Left hindlimb (tissue), 1 donor: ENCODE results near the gene ARHGEF17.

Experiments
- DNase-seq: peaks from one replicate; pipeline ENCODE4 v3.0.0-alpha.2; 2018

ARHGEF17 gene

GRCh38 chr11:73315293-73316020 lies 7.4 kb downstream of the ARHGEF17 start:
- no peak for DNase-seq

DNA sequence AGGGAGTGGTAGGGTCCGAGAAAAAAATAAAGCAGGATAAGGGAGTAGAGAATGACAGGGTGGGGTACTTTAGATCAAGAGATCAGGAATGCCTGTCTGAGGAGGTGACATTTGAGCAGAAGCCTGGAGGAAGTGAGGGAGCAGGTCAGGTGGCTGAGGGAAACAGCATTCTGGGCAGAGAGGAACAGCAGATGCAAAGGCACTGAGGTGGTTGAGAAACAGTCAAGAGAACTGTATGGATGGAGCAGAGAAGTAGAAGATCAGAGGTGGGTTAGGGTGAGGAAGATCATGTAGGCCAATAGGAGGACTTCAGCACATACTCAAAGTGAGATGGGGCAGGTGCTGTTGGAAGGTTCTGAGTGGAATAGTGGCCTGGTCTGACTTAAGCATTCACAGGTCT lies 8.3 kb downstream of the ARHGEF17 start:
- no peak for DNase-seq

DNA sequence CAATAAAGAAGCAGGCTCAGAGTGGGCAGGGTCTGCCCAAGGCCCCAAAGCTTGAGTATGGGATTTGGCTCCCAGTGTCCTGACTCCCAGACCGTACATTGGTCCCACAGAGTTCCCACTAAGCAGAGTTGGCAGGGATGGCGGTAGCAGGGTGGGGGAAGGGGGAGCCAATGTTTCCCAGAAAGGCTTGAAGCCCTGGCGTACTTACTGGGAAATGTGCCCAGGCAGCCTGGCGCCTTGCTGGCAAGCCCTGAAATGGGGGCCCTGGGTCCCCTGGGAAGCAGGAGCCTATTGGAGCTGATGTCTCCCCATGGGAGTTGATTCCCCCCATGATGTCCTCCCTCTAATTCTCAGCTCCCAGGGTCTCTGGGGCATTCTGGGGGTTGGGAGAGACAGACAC lies 9.3 kb downstream of the ARHGEF17 start:
- no peak for DNase-seq

DNA sequence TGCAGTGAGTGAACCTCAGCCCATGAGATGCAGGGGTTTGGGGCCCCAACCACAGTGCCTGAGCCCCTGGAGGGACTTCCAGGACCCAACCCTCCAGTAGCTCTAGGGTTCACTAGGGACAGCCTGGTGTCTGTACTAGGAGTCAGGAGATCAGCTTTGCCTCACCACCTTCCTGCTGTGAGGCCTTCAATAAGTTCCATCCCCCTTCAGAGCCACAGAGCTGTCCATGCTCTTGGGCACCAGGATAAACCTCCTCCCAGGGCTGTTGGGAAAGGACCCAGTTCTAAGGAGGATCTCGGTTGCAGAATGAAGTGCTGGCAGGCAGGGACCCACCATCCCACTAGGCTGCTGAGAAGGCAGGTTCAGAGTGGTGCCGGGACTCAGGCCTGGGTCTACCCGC lies 9.7 kb downstream of the ARHGEF17 start:
- DNase-seq: no peak

- DNase-seq: no peak
These were observed 10.5 kb downstream of the ARHGEF17 start for GRCh38 chr11:73318501-73319011.

DNA sequence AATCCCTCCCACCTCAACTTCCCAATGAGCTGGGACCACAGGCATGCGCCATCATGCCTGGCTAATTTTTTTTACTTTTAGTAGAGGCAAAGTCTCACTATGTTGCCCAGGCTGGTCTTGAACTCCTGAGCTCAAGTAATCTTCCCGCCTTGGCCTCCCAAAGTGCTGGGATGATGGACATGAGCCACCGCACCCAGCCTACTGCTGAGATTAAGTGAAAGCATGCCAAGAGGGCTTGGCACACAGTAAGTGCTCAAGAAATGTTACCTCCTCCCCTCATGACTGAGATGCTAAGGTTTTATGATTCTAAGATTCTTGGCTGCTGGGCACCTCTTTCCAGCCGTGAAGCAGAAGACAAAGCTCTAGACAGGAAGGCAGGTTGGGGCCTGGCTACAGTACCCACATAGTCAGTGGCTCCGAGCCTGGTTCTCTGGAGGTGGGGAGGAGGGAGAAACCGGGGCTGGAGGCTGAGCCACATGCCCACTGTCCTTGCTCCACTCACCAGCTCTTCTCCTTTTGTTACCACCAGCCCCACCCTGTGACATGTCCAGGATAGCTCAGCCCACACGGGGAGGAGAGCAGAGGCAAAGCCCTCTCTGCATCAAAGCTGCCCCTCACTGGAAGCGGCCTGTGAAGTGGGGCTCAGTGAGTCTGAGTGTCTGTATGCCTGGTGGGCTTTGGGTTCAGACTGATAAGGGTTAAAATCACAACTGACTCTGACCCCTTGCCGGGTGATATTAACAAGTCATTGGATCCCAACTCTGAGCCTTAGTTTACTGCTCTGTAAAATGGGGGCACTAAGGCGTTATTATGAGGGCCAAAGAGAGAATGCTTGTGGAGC lies 12.9 kb downstream of the ARHGEF17 start:
- peak; percentile 38 for DNase-seq

- peak; percentile 67 for DNase-seq
These were observed 13.7 kb downstream of the ARHGEF17 start for GRCh38 chr11:73321604-73322381.

DNA sequence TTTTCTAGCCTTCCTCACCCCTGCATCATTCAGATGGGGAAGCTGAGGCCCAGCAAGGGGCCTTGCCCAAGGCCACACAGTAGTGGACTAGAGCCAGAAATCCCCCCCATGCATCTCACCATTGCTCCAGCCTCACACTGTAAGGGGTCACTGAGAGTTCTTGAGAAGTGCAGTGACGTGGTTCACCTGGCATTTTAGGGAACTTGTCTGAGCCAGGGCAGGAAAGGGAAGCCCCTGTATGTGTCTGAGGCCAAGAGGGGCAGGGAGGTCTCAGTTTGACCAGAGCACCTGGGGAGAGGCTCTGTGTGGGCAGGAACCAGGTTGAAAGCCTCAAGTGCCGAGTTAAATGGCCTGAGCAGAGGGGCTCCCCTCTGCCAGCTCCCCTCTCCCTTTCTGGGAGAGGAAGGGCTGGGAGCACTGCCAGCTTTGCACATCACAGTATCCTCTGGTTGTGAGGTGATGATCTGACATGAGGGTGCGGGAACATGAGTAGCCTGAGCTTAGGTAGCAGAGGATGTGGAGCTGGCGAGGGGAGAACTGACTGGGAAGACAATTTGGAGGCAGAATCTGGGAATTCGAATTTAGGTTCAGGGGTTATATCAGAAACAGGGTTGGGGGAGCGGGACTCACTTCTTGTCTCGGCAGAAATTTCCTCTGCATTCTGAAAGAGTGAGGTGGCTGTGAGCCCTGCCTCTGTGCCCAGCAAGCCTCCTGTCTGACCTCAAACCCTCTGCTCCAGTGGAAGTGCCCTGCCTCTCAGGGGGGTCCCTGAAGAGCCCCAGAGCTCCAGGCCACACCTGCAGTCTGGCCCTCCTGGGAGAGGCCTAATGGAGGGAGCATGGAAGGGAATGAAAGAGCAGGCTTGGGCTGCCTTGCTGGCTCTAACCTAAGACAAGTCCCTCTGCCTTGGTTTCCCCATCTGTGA lies 14.6 kb downstream of the ARHGEF17 start:
- DNase-seq: no peak

- peak; percentile 91 for DNase-seq
These were observed 15.4 kb downstream of the ARHGEF17 start for GRCh38 chr11:73323464-73323863.

DNA sequence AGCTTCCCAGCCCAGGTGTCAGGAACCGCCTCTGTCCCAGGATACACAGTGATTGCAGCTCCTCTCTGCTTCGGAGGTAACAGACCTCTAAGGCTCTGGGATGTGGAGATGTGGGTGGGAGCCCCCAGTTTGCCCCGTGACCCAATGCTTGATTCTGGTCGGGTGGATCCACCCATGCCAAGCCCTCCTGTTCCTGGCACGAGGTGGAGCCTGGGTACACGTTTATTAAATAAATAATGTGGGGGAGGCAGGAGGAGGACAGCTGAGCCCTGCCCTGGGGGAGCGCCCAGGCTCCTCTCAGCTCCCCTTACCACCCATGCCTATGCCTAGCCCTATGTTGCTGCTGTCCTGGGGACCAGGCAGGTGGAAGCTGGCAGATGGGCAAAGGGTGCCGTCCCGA lies 16.0 kb downstream of the ARHGEF17 start:
- DNase-seq: no peak

DNA sequence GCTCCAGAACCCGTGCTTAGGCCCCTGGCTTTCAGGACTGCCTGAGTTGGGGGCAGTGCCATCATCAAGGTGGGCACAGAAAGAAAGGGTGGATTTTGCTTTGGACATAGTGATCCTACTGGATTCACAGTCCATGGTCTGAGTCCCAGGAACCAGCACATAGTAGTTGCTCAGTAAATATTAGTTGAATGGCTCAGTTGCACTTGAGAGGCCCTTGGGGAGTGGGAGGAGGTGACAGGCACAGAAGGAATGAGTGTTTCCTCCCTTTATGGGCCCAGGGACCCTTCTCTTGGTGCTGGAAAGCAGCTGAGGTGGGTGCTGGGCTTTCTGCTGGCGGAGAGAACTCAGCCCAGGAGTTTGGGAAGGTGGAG lies 16.6 kb downstream of the ARHGEF17 start:
- no peak for DNase-seq

DNA sequence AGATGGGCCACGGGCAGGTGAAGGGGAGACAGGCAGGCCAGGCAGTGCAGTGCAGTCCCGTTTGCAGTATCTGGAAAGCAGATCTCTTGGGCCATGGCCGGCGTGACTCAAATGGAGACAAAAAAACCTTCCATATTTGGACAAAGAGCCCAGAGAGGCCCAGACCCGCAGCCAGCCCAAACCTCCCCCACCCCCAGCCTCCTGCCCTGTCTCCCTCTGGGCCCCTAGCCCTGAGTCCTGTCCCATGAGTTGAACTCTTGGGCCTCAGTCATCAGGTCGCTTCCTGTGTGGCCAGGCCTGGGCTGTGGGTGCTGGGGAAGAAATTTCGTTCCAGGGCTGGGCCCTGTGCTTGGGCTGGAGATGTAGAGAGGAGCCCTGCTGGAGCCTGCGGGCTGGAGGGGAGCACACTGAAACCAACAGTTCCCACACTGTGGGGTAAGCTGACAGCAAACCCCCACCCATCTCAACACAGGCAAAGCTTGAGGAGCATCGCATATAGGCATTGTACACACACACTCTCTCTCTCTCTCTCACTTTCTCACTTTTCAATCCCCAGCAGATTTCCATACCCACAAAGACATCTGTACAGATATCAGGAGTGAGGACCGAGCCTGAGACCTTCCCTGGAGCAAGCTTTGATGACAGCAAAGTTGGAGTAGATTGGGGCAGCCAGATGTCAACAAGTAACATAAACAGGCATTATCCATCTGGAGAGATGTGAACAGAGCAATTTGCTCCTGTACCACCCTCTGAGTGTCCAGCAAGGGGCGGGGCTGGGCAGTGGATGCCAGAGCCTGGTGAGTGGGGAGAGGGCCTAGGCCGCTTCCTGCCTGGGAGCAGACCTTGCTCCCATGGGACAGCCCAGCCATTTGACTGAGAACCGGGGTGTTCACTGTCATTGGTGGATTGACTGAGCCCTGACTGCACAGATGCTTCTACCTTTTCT lies 17.2 kb downstream of the ARHGEF17 start:
- DNase-seq: no peak

- DNase-seq: no peak
These were observed 19.1 kb downstream of the ARHGEF17 start for GRCh38 chr11:73326929-73327811.

DNA sequence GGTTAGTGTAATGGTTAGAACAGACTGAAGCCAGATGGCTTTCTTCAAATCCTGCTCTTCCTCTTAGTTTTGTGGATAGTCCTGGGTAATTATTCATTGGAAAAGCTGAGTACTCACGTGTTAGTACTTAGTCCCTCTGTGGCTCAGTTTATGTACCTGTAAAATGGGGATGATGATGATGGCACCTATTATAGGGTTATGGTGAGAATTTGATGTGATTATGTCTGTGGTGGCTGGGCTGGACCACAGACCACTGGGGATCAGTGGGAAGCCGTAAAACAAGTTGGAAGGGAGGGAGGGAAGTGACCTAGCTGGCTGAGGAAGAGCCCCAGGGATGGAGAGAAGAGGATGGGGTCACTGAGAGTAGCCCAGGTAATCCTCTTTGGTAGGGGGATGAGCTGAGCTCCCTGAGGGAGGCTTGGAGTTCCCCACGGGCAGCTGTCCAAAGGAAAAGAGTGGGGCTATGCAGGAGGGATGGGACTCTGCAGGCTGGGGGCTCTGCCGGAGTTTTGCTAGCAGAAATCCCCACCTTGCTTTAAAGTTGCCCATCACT lies 19.8 kb downstream of the ARHGEF17 start:
- no peak for DNase-seq

DNA sequence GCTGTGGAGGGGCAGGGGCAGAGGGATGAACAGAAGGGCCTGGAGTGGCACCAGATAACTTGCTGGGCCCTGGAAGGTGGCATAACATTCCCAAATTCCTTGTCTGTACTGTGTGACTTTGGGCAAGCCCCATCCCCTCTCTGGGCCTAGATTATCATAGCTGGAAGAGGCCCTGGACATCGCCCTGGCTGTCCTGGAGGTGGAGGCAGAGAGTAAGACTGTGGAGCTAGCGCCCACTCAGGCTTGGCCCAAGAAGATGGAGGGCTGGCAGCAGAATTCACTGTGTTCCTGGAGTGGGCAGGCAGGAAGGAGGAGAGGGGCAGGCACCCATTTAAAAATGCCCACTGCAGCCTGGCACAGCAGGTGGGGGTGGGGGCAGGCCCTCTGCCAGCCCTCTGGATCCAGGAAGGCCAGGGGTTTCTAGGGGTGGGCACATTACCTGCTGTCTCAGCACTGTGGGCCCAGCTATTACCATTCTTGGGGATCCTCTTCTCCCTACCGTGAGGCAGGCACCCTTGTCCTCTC lies 22.6 kb downstream of the ARHGEF17 start:
- DNase-seq: no peak

DNA sequence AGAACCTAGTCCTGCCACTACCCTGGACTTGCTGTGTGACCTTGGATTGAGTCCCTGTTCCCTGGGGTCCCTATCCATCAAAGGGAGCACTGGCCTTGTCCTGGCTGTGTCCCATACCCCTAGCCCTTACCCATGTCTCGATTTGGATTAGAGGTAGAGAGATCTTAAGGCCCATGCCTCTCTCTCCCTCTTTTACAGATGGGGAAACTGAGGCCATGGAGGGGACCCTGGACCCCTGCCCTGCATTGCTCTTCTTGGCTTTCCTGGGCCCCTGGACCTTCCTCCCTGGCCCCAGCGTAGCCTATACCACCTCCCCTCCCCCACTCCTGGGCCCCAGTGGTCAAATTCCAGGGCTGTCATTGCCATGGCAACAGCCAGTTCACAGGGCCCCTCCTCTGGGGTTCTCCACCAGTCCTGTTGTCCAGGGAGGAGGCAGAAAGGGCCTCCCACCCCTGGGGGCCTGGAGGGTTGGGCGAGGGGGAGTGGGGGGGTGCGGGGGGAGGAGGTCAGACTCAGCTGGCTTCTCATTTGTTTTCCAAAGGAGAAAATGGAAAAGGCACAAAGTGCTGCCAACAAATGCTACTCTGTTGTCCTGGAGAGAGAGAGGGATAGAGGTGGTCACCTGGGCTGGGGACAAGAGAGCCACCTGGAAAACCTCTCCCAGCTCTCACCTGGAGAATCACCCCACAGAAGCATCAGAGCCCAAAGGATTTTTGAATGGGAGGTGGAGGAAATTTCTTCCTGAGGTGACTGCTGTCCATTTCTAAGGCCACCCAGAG lies 23.3 kb downstream of the ARHGEF17 start:
- no peak for DNase-seq

- DNase-seq: no peak
These were observed 25.1 kb downstream of the ARHGEF17 start for GRCh38 chr11:73333173-73333572.

GRCh38 chr11:73333640-73334383 lies 25.7 kb downstream of the ARHGEF17 start:
- no peak for DNase-seq
